NAMALWA (cell line): ENCODE data around the gene NAA40.
A peak's percentile ranks its signal among the peaks of the same experiment; 100 is the strongest.

Experiments
- DNase-seq: peaks from one replicate; pipeline ENCODE4 v3.0.0-alpha.2; 2015; ENCODE audit warnings: low spot score

NAA40 gene

DNA sequence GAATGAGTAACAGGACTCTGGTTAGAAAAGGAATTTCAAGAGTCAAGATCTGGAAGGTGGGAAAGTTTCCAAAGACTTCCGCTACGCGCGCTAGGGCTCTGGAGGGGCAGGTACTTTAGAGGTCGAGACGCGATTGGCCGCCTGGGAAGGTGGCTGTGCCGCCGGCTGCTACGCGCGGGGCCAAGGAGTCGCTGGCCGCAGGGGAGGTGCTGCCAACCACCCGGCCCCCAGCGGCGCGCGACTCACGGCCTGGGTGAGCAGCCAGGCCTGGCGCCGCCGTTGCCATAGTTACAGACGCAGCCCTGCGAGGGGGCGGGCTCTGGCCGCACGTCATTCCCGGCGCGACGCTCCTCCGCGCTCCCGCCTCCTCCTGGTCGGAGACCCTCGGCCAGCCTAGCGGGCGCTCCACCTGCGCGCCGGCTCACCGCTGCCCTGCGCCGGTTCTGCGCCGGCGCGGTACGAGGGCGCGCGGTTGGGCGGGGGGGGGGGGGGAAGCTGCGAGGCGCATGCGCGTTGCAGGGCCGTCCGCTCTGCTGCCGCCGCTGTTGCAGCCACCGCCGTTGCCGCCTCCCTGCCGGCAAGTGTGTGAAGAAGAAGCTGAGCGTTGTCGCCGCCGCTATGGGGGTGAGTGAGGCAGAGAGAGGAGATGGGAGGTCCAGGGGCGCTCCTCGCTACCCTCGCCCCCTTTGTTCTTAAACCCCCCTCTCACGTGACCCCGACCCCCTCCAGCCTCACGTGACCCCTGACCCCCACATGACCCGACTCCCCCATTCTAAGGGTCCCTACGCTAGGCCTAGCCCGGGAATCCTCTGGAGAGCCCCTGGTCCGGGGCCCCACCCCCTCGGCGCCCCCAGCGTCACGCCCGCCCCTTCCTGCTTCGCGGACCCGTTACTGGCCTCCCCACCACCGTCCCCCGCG is at the start of gene NAA40:
Gene NAA40, plus strand, starts transcription at position 524 of the 918 bp plus-strand sequence. Its CDS starts 95 bp downstream, at position 619.
- DNase-seq: peak; percentile 98

DNA sequence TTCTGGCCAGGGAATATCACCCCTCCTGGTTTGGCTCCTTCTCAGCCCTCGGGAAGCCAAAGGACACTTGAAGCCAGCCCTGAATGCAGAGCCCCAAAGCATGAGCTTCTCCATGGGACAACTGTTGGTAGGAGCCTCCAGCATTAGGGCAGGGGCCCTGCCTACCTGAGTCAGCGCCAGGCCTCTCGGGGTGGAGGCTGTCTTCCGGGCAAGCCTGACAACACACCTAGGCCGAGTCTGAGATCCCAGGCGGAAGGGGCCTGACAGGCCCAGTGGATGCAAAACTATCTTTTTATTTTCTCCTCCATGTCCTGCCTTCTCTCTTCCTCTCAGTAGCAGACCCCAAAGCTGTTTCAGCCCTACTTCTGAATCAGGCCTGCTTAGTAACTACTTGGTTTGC is 49.5 kb upstream of the NAA40 start:
- no peak for DNase-seq

GRCh38 chr11:63890368-63890767 is 48.4 kb upstream of the NAA40 start:
- no peak for DNase-seq

- DNase-seq: no peak
Measured at GRCh38 chr11:63892228-63892627, 46.6 kb upstream of the NAA40 start.

DNA sequence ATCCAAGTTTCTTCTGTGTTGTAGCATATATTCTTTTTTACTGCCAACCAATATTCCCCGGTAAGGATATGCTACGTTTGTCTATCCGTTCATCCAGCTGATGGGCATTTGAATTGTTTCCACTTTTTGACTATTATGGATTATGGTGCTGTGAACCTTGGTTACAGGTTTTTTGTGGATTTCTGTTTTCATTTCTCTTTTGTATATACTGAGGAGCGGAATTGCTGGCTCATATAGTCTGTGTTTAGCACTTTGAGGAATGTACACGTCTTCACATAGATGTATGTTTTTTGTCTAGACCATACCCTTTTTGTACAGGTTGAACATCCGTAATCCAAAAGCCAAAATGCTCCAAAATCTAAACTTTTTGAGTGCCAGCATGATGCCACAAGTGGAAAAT is 45.4 kb upstream of the NAA40 start:
- no peak for DNase-seq

DNA sequence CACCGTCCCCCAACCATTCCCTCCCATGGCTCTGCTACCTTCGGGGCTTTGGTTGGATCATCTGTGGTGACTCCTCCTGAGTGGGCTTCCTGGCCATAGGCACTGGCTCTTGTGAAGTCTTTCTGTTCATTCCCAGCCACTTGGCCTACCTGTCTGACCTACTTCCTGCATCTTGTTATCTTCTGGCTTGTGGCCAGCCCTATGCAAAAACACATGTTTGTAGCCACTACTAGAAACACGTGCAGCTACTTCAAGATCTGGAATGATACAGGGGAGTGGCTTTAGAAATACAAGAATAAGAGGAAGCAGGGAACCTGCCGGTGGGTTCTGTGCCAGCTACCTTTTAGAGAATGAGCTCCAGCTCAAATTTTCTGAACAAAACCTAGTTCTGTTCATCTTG is 42.7 kb upstream of the NAA40 start:
- no peak for DNase-seq

GRCh38 chr11:63897459-63898146 is 41.2 kb upstream of the NAA40 start:
- DNase-seq: no peak

DNA sequence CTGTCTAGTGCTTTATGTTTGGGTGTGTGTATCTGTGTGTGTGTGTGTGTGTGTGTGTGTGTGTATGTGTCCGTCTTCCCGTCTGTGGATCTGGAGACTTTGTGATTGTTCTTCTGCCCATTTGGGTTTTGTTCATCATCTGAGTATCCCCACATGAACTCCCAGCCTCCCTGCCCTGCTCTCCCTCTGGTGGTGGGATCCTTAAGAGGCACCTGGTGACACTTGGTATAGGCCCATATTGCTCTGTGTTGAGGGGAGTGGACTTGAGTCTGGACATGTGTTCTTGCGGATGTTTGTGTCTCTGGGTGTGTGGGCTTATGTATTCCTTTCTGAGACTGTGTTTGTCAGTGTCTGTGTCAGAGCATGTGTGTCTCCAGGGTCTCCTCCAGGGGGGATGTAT is 37.1 kb upstream of the NAA40 start:
- DNase-seq: peak; percentile 47

GRCh38 chr11:63903884-63904283 is 34.9 kb upstream of the NAA40 start:
- DNase-seq: no peak

GRCh38 chr11:63904743-63905142 is 34.1 kb upstream of the NAA40 start:
- DNase-seq: no peak

GRCh38 chr11:63905179-63905578 is 33.6 kb upstream of the NAA40 start:
- DNase-seq: no peak

DNA sequence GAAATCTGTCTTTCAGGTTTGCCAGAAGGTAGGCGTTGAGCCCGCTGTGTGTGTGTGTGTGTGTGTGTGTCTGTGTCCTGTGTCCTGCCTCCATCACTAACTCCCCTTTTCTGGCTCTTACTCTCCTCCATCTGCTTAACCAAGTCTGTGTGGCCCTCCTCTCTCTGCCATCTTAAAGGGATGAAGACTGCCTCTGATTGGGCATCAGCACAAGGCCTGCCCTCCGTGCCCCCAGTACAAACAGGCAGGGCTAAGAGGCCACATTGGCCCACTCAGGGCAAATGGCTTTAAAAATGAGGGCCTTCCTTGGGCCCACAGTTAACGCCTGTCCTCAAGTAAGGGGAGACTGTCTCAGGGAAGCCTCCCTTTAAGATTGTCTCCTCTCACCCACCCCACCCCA is 32.7 kb upstream of the NAA40 start:
- no peak for DNase-seq

DNA sequence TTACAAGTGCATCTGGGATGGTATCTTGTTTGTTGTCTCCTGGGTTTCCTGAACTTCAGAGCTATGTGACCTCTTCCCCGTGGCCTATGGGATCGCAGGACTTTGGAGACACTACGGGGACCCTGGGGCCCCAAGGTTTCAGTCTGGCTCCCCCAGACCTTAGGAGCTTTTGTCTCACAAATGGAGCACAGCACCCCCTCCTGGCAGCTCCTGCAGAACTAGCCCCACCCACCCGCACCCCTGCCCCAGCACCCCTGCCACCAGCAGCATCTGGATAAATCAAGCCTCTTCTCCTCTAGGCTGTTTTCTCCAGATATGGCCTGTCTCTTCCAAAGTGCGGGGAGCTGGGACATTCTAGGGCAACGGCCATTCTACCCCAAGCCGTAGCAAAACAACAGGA is 32.2 kb upstream of the NAA40 start:
- DNase-seq: peak; percentile 45

DNA sequence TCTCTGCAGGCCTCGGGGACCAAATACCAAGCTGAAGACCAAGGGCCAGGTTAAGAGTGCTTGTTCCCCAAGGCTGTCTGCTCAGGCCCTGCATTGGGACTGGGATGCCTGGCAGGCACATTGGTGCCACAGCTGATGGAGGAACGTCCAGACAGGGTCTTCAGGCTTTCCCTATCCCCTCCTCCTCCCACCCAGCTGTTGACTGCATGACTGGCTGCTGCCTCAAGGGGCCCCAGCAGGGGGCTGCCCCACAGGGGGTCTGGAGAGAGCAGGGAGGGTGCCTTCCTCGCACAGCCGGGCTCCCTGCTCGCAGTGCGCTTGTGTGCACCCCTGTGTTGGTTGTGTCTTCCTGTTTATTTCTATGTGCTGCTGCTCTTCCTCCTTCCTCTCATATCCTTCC is 31.7 kb upstream of the NAA40 start:
- no peak for DNase-seq

DNA sequence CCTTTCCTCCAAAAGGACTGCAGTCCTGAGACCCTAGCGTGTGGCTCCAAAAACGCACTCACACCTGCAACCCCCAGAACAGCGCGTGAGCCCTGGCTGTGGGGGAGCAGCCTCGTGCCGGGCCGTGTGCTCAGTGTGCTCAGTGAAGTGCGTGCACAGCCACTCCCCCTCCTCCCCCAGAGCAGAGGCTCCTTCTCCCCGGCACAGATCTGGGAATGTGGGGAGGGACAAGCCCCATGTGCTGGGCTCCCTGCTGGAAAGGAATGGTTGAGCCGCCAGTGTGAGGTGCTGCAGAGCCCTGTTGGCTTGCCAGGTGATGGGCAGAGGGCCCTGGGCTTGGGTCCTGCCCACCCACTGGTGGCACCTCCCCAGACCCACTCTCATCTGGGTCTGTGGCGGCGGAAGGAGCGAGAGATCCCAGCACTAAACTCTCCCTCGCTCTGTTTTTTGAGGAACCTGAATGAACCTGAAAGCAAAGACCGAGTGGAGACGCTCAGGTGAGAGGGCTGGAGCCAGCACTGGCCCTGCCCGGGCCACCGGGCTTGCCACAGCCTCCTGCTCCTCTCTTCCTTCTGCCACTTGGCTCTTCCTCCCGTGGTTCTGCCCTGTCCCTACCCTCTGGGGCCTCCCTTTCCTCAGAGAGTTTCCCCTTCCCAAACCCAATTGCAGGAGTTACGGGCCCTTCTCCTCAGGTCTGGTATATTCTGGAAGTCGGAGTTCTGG is 30.8 kb upstream of the NAA40 start:
- no peak for DNase-seq

DNA sequence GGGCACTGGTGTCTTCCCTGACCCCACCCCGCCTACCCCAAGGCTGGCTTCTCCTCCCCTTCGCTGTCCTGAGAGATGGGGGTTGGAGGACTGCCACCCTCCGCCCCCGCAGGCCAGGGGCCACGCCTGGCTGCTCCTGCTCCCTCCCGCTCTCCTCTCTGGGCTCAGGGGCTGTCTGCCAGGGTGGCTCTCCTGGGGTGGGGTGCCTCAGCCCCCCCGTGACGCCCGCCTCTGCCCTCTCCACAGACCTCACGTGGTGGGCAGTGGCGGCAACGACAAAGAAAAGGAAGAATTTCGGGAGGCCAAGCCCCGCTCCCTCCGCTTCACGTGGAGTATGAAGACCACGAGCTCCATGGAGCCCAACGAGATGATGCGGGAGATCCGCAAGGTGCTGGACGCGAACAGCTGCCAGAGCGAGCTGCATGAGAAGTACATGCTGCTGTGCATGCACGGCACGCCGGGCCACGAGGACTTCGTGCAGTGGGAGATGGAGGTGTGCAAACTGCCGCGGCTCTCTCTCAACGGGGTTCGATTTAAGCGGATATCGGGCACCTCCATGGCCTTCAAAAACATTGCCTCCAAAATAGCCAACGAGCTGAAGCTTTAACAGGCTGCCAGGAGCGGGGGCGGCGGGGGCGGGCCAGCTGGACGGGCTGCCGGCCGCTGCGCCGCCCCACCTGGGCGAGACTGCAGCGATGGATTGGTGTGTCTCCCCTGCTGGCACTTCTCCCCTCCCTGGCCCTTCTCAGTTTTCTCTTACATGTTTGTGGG is 30.0 kb upstream of the NAA40 start:
- DNase-seq: no peak

DNA sequence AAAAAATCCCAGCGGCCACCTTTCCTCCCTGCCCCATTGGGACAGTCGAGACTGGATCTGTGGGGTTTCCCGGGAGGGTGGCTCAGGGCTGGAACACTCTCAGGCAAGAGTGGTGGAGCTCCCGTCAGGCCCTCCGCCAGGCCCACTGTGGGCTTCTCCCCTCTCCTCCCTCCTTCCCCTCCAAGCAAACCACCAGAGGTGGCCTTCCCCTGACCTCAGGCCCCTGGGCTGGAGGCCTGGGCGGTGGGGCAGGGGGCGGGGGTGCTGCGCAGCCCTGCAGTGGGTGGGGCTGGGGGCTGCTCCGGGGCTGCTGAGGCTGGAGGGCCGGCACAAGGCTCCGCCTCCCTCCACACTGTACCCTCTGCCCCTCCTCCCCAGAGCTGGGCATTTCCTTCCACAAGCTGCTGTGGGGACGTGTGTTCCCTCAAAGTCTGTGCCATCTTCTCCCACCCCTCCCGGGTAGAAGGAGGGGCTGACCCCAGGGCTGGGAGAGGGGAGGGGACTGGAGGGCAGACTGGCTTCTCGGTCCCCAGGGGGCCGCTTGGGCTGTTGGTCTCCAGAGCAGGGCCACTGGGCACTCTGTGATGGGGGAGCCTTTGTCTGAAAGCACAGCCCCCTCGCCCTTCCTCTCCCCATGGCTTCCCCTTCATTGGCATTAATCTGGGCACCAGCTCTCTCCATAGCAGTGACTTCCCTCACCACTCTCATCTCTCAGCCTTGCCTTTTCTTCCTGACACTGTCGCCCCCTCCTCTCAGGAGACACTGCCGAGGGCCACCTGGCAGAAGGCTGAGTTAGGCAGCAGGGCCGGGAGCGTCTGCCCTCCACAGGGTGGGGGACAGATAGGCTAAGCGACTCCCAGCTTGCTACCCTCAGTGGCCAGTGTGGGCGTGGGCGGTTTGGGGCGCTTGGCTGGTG is 29.0 kb upstream of the NAA40 start:
- no peak for DNase-seq

- no peak for DNase-seq
Measured at GRCh38 chr11:63910675-63911074, 28.1 kb upstream of the NAA40 start.

- no peak for DNase-seq
Measured at GRCh38 chr11:63911440-63911839, 27.4 kb upstream of the NAA40 start.

DNA sequence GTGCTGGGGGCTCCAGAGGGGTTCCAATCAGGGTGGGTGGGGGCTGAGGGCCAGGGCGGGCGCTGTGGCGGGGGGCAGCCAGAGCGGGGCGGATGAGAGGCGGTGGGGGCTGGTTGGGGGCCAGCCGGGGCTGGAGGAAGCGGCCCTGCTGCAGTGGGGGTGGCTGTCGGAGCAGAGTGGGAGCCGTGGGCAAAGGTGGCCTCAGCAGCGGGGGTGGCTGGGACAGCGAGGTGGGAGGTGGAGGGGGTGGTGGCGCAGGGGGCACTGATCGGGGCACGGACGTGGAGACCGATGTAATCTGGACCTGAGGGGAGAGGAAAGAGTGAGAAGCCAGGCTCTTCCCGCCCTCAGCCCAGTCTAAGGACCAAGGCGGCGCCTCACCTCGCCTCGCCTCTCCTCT is 26.9 kb upstream of the NAA40 start:
- no peak for DNase-seq

DNA sequence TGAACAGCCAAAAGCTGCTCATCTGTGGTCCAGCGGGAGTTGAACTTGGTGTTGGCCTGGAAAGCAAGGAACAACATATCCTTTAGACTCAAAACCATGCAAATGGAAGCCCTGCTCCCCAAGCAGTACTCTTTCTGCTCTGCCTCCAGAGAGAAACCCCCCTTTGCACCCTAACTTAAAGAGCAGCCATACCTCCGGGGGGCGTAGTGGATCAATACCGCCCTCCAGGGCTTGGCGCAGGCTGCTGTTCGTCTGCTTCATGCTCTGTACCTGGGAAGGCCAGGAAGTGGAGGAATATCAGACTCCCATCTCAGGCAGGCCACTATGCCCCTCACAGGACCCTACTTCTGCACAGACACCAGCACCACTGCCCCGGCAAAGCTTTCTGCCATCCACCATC is 26.1 kb upstream of the NAA40 start:
- no peak for DNase-seq
